Stimulated activated naive CD4-positive, alpha-beta T cell treated with Interleukin-2 at 50 U/mL for 16 hours (primary cell): ENCODE results near the gene ALDH3A1.
"Not testable (repeated sequence)": the region's sequence is repeated elsewhere in the genome, so short reads cannot be mapped to it uniquely, and the experiment has no call there.

Source experiments
- DNase-seq: peaks from one replicate; lab custom pipeline; 2025; lab: John Stamatoyannopoulos, UW

Gene ALDH3A1

DNA sequence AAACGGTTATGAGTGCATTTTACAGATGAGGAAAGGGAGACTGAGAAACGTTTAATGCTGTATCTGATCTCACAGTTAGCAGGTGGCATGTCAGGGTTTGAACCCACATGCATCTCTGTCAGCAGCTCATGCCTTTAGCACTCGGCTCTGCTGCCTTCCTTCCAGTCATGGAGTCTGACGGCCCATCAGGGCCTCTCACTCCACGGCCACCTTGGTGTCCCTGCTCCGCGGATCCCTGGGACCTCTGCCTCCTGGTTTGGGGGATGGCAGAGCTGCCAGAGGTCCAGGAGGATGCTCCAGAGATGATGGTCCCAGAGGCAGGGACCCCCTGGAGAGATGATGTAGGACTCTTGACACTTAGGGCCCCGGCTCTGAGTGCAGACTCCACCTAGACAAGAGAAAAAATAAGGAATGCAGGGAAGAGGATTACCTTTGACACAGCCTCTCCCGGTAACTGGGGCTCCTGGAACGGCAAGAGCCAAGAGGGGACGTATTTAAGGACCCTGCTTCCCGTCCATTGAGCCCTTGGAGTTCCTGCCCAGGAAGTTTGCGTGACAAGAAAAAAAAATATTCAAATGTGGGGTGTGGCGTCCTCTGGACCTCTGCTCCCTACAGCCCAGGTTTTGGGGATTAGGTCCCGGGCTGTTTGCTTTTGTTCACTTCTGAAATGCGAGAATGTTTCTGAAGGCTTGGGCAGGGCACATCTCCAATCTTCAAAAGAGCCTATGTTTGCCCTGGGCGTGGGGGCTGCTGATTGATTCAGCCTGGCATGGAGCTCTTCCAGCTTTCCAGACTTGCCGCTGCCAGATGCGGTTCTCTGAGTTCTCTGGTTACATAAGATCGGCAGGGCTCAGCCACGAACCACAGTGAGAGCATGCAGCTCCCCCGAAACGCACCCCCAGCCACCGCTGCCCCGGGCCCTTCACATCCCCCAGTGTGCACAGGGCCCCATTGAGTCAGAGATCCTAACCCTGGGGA, at the start of gene ALDH3A1:
ALDH3A1 (minus strand) TSS at position 470 of the 978 bp plus-strand sequence. CDS start 3,169 bp downstream, outside the sequence.
- no peak for DNase-seq

DNA sequence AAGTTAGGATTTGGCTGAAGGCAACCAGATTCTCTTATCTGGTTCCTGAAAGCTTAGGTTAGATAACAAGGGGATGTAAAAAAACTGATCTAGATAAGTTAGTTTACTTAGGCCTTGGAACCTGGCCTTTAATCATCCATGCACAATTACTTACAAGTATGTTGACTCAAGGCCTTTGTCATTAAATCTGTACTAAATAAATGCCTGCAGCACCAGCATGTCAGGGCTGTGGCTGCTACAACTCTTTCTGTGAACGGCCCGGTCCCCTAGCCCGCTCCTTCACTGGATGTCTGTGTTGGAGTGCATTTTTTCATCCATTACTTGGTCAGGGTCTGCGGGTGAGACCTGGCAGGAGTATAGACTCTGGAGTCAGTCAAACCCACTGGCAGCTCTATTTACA, 48.4 kb upstream of the ALDH3A1 start:
- no peak for DNase-seq

DNA sequence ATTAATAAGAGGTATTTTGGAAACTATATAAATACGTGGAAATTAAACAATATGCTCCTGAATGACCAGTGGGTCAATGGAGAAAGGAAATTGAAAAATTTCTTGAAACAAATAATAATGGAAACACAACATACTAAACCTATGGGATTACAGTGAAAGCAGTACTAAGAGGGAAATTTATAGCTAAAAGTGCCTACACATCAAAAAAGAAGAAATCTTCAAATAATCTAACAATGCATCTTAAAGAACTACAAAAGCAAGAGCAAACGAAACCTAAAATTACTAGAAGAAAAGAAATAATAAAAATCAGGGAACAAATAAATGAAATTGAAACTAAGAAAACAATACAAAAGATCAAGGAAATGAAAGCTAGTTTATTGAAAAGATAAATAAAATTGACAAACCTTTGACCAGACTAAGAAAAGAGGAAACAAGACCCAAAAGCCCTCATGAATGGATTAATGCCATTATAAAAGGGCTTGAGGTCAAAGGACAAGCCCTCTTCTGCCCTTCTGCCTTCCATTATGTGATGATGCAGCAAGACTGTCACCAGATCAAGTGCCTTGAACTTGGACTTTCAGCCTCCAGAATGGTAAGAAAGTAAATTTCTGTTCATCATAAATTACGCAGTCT, 43.9 kb upstream of the ALDH3A1 start:
- DNase-seq, result no peak

DNA sequence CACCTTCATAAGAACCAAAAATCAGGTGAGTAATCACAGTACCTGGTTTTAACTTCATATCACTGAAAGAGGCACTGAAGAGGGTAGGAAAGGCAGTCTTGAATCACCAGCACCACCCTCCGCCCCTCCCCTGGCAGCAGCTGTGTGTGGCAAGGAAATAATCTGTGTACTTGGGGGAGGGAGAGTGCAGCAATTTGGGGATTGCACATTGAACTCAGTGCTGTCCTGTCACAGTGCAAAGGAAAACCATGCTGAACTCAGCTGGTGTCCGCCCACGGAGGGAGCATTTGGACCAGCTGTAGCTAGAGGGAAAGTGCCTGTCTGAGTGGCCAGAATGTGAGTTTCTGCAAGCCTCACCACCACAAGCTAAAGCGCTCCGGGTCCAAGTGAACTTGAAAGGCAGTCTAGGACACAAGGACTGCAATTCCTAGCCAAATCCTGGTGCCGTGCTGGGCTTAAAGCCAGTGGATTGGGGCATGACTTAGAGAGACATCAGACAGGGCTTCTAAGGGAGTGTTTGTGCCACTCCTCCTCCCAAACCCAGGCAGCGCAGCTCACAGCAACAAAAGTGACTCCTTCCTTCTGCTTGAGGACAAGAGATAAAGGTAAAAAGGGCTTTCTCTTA, 39.7 kb upstream of the ALDH3A1 start:
- DNase-seq, result no peak

DNA sequence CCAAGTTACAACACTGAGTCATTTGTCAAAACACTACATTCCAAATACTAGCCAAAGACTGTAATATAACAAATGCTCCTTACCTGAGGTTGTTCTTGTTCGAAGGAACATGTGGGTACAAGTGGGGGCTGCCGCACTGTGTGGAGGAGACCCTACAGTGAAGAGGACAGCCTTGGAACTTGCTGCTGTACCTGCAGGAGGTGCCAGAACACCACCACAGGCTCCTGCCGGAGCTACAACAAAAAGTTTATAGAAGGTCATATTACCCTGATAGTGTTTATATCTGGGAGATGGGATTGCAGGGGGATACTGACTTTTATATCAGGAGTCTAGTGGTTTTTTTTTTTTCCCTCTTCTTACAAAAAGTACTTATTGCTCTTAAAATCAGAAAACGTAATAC, 37.8 kb upstream of the ALDH3A1 start:
- DNase-seq, result no peak

DNA sequence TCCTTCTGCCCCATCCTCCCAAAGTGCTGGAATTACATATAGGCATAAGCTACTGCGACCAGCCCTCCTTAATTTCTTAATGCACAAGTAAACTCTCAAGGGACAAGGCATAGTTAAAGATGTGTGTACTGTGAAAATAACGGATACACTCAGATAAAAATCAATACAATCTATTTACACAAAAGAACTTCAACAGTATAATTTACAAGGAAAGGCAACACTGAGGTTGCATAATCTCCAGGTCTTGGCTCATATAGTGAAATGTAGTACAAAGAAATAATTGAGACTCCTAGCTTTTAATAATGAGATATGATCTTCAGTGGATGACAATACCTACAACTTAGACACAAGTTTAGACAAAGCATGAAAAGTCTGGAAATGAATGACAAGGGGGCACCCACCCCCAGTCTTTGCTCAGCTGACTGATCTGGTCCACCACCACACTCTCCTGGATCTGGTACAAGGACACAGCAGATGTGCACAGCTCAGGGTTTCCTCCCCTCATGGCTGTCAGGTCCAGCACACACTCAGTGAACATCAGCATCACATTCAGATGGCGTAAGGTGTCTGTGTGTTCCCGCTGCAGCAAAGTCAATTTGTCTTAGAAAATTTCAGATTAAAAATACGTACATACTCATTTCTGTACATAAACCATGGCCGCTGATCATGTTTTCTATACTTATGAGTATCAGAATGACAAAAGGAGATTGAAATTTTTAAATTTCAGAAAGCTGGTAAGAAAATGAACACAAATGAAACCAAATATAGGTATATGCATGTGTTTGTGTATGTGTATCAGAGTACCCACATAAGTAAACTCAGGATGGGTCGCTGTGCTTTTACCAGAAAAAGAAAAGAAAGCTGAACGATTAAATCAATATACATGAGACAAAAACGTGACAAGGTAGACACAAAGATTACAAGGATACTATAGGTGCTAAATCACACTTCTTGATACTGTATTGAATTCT, 33.7 kb upstream of the ALDH3A1 start:
- DNase-seq, result no peak

DNA sequence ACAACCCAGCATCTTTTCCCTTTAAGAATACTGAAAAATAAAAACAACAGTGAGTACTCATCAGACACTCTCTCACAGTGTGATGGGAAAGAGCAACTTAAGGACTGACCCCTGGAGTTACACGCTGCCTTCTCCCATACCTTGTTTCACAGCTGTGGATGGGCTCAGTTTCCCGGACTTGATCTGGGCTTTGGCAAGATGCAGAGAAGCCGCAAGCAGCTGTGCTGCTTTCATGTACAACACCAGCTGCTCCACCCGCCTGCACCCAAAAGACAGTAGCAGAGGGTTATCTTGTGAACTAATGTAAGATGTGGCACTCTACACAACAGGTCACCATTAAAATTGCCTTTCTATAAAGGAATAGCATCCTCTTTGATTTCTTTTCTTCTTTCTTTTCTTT, 32.7 kb upstream of the ALDH3A1 start:
- no peak for DNase-seq

DNA sequence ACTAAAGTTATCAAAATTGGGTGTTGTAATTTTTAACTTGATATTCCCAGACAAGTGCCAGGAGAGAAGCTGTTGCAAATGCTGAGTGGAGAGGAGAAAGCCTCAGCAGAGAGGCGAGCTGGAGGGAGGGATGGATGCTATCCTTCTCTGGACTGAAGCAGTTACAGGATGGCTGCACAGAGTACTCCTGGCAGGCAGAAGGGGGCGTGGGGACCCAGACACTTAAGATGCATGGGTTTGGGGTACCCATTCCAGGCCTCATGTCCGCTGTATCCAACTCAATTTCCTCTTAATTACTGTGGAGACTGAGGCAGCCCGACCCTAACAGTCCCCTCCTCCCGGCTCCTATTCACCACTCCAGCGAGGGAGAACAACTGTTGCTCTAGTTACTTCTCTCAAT, 25.4 kb upstream of the ALDH3A1 start:
- no peak for DNase-seq

DNA sequence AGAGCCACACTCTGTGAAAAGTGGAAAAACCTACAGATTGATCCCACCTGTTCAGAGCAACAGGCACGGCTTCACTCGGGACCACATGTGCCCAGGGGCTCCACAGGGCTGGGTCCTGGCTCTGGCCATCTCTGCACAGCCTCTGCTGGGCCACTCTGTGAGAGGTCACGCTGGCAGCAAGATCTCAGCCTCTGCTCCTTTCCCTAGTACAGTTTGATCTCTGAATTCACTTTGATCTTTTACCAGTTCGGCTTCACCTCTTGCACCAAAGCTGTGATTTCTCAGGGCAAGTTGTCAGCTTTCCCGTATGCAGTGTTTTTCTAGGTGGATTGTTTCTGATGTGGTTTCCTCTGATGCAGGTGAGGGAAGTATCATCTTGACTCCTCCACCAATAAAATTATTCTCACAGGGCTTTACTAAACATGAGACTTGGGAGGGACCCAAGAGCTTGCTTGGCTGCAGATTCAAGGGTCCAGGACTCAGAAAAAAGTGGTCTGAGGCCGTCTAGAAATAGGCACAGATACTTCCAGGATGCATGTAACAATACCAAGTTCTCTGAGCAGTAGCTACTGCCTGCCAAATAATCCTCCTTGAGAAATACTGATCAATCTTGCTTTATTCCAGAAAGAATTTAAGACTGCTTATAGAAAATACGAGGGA, 24.0 kb upstream of the ALDH3A1 start:
- peak; percentile 4 for DNase-seq

DNA sequence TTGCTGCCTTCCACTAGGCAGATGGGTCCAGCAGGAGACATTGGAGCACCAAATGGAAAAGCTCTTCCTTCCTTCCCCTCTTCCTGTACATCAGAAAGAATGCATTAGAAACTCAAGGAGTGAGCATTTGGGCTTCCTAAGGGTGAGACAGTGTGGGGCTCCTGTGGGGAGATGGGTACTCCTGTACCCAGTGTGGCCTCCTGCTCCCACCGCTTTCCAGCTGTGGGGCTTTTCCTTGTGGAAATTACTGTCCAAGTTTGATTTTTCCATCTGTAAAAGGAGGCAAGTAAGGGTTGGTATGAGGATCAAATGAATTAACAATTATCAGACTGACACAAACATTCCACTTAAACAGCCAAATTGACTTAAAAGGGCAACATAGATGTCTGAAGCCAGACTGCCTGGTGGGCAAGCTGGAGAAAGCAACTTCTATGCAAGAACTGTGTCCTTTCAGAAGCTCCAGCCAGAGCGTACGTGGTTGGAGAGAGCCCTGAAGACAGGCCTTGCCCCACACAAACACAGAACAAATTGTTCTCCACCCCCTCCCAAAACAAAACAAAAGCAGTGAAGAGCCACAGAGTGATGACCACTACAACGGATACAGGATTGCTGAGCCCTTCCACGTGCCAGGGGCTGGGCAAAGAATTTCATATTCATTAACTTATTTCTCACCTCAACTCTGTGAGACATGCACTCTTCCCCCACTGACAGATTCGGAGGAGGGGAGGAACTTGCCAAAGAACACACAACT, 23.1 kb upstream of the ALDH3A1 start:
- no peak for DNase-seq

DNA sequence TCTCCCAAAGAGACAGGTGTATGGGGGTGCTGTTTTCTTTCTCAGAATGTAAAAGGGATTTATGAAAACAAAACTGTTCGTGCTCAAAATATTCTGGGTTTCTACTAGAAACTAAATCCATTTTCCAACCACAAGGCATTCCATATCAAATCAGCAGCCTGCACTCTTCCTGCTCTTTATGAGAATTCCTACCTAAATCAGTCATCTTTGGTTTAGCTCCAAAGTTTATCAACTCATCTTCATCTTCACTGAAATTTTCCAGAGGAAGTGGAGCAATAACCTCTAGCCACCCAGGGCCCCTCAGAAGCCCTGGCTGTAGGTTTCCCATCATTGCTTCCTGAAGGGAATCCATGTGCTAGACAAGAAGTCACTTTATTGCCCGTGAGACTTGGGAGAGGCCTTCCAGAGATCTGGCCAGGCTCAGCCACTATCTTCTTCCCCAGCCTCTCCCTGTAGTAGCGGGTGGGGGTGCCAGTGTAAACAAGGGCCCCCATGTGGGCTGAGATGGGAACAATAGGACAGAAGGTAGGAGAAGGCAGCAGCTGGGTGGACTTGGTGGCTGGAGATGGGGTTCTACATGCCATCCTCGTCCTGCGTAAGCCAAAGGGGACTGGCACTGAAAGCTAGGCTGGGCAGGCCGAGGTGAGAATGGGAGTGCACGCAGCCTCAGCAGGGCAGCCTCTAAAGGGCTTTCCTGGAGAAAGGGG, 22.0 kb upstream of the ALDH3A1 start:
- DNase-seq, result no peak

DNA sequence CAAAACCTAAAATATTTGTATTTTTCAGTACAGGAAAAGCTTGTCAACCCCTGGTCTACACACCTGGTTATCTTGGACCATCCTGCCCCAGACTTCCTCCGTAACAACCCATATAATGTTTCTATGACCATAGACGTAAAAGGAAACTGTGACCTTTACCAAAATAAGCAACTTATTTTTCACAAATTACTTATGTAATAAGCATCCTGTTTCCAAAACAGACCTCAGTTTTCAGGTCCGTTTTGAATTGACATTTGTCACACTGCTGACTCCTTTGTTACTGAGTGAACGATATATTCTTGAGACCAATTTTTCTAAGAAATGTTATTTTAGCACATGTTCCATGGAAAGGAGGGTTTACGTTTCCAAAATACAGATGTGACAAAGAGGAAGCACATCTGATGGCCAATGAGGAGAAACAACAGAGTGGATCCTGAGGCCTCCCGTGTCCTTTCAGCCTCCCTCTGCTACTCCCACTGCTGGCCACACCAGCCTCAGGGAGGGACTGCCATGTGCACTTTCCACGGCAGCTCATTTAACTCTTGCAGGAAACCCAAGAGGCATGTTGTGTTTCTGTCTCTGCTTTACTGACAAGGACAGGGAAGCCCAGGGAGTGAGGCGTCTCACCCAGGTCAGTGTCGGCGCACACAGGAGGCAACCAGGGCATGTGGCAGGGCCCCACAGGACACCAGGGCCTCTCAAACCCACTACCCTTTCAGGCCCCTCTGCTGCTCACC, 20.1 kb upstream of the ALDH3A1 start:
- DNase-seq, result no peak

DNA sequence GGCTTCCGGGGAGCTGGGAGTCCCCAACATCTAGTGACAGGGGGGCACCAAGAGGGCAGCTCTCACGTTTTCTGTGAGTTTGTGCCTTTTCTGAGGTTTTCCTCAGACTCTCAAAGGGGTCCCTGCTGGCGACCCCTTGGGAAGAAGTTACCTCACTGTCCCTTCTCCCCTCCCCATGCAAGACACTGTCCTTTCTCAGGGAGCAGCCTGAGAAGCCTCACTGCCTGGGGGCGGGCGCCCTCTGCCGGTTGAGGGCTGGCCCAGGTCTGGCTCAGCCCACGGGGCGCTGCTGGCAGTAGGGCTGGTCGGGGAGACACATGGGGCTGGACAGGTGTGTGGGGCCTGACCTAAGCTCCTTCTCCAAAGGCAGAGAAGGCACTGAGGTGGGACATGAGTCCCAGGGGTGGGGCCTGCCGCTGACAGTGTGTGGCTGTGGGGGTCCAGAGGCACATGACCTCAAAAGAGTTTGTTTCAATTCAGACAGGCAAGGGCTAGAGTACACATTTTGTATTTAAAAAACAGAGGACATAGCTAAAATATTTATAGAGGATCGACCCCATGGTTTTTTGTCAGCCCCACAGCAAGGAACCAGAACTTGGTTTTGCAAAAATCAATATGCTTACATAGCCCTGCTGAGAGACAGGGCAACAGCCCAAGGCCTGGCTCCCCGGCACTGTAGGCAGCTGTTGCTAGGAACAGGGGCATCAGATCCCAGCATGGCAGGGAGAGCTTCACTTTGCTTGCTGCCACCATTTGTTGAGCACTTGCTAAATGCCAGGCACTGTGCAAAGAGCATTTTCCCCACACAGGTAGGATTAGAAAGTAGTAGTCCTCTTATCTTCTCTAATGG, 18.5 kb upstream of the ALDH3A1 start:
- DNase-seq, result peak; percentile 62

DNA sequence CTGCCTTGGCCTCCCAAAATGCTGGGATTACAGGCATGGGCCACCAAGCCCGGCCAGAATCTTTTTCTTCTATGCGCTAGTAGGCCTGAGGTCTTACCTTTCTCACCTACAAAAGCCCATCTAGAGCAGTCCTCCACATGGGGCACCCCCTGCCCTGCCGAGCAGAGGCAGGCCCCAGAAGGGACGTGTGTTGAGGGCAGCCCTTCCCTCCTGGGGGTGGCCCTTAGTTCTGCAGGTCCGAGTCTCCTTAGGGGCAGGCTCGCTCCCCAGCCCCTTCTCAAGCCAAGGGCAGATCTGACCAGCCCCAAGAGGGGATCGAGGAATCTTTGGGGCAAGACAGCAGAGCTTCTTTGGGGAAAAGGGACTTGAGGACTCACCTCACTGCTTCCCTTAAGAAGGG, 17.9 kb upstream of the ALDH3A1 start:
- DNase-seq, result no peak

DNA sequence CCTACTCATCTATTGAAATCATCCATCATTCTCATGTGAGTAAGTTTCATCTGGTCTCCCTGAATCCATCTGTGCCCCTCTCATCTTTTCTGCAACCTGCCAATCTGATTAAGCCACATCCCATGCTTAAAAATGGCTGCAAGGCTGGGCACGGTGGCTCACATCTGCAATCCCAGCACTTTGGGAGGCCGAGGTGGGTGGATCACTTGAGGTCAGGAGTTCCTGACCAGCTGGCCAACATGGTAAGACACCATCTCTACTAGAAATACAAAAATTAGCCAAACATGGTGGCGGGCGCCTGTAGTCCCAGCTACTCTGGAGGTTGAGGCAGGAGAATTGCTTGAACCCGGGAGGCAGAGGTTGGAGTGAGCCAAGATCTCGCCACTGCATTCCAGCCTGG, 15.9 kb upstream of the ALDH3A1 start:
- DNase-seq, result not testable (repeated sequence)

DNA sequence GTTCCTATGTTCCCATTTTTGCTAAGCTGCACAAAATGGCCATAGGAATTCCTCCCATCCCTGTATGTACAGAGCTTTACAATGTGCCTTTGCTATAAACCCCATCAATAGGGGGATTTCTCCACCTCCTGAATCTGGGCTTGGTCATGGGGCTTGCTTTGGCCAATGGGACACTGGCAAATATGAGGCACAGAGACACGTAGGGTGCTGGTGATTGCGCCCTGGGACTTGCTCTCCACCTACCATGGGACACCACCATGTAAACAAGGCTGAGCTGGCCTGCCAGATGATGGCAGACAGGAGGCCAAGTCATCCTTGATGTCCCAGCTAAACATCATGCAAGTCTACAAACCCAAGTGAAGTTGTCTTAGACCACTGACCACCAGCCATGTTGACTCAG, 15.3 kb upstream of the ALDH3A1 start:
- DNase-seq, result no peak

DNA sequence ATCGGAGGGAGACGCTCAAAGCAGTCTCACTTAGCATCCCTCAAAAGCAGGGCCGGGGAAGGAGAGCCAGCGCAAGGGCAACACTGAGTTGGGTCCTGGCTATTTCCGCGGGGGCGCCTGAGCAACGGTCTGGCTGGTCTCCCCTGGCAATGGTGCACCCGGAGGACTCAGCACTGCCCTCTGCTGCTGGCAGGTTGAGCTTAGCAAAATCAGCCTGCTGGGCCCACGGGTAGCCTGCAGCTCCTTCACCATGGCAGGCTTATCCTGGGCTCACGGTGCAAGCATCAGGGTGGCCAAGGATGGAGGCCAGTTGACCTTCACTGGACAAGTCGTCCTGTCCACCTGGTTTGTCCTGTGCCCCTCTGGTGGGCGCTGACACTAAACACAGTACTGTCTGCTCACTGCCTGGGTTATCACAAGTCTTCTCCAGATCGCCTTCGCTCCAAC, 14.4 kb upstream of the ALDH3A1 start:
- peak; percentile 27 for DNase-seq

DNA sequence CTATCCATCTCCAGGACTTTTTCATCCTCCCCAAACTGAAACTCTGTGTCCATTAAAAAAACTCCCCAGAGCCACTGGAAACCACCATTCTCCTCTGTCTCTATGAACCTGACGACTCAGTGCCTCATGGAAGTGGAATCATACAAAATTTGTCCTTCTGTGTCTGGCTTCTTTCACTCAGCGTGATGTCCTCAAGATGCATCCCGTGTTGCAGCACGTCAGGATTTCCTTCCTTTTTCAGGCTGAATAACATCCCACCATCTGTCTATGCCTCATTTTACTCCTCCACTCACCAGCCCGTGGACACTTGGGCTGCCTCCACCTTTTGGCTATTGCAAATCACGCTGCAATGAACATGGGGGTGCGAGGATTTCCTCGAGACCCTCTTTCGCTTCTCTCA, 12.6 kb upstream of the ALDH3A1 start:
- no peak for DNase-seq
